Nephron (organoid): ENCODE results near the gene SCGN.
A peak's percentile ranks its signal among the peaks of the same experiment; 100 is the strongest.

Experiments used
- H3K27ac Mint-ChIP-seq, 3 experiments: 2 replicates each; pipeline ENCODE4 v1.8.0; 2020; ENCODE audit warnings: mixed read lengths in 3 of 3, mild to moderate bottlenecking in 2 of 3, moderate library complexity in 1 of 3
- H3K27me3 Mint-ChIP-seq: 2 replicates; pipeline ENCODE4 v1.8.0; 2021; ENCODE audit warnings: low read depth, mild to moderate bottlenecking, moderate library complexity, mixed read lengths
- H3K36me3 Mint-ChIP-seq: 2 replicates; pipeline ENCODE4 v1.8.0; 2020; ENCODE audit warnings: low read depth, mixed read lengths
- H3K4me1 Mint-ChIP-seq: 2 replicates; pipeline ENCODE4 v1.8.0; 2020; ENCODE audit warnings: mixed read lengths
- H3K4me3 Mint-ChIP-seq, 3 experiments: 2 replicates each; pipeline ENCODE4 v1.8.0; 2020; ENCODE audit warnings: mild to moderate bottlenecking in 3 of 3, mixed read lengths in 3 of 3, moderate library complexity in 2 of 3
- H3K9me3 Mint-ChIP-seq: 2 replicates; pipeline ENCODE4 v1.8.0; 2020; ENCODE audit warnings: mixed read lengths
- CTCF ChIP-seq, 3 experiments: fragments of 200-600 bp; sonication (generic); IDR thresholded peaks; one replicate each; pipeline ENCODE4 v1.5.0; 2021; ENCODE audit warnings: antibody characterized with exemption in 3 of 3; ENCODE audit not compliant: unreplicated experiment in 3 of 3

The SCGN gene

DNA sequence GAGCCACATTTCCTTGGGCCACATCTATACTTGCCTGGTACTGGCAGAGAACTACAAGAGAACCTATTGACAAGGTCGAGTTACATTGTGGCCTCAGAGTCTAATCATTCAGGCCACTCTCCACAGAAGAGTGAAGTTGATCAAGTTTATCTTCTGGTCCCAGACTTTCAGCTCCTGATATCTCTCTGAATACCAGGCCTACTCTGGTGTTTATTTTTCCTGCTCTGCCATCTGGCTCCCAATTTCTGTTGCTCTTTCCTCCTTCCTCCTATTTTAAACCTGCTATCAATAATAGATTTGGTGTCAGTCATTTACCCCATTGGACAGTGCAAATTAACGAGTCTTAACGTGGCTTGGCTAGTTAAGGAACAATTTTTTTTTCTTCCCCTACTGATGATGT, 46.6 kb downstream of the SCGN start:
- no peaks in the 10 kb centered on the region for H3K27me3 Mint-ChIP-seq
- peaks cover 11% of the 10 kb centered on the region for H3K4me1 Mint-ChIP-seq

GRCh38 chr6:25699649-25700048, 47.6 kb downstream of the SCGN start:
- no peak for TF ChIP-seq CTCF (IDR thresholded peaks at IDR 0.05; ENCODE audit: unreplicated experiment in 3 of 3)
- Mint-ChIP-seq H3K4me1 (peaks cover 8% of the 10 kb centered on the region), H3K27ac (no peak overlapping the region), H3K27me3 (no peaks in the 10 kb centered on the region), H3K9me3 (no peaks in the 10 kb centered on the region), H3K4me3 (no peak overlapping the region), H3K36me3 (no peaks in the 10 kb centered on the region)

More for the DNA sequence above, 46.6 kb downstream of the SCGN start:
- no peak for TF ChIP-seq CTCF (IDR thresholded peaks at IDR 0.05; ENCODE audit: unreplicated experiment in 3 of 3)
- H3K36me3 Mint-ChIP-seq, result no peaks in the 10 kb centered on the region
- no peaks in the 10 kb centered on the region for H3K9me3 Mint-ChIP-seq
- H3K4me3 Mint-ChIP-seq, result no peak overlapping the region
- no peak overlapping the region for H3K27ac Mint-ChIP-seq

GRCh38 chr6:25700761-25701160, 48.7 kb downstream of the SCGN start:
- H3K4me3 Mint-ChIP-seq, result no peak overlapping the region
- peak overlapping the region in 1 of 3 experiments; percentile 4 for H3K27ac Mint-ChIP-seq
- H3K4me1 Mint-ChIP-seq, result peaks cover 5% of the 10 kb centered on the region
- no peak for TF ChIP-seq CTCF (IDR thresholded peaks at IDR 0.05; ENCODE audit: unreplicated experiment in 3 of 3)
- no peaks in the 10 kb centered on the region for H3K36me3 Mint-ChIP-seq
- peaks cover 3% of the 10 kb centered on the region for H3K27me3 Mint-ChIP-seq
- H3K9me3 Mint-ChIP-seq, result no peaks in the 10 kb centered on the region

DNA sequence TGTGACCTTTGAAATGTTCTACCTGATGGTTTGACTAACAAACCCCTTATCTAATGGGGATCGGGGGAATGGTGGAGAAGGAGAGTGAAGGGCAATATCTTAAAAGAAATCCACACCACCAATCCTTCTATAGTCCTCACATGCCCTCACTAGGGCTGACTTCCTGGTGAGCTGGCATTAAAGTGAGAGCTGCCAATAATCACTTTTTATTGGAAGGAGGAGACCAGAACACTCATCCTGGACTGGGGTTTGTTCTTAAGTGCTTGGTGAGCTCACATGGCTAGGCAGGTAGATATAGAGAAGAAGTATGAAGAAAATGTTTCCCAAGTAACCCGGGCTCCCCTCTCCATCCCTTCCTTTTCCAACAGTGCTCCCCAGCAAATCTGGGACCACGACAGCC, 49.8 kb downstream of the SCGN start:
- Mint-ChIP-seq H3K4me1 (peaks cover 5% of the 10 kb centered on the region), H3K27me3 (peaks cover 8% of the 10 kb centered on the region), H3K36me3 (no peaks in the 10 kb centered on the region), H3K9me3 (no peaks in the 10 kb centered on the region), H3K27ac (no peak overlapping the region), H3K4me3 (no peak overlapping the region)
- no peak for TF ChIP-seq CTCF (IDR thresholded peaks at IDR 0.05; ENCODE audit: unreplicated experiment in 3 of 3)

- Mint-ChIP-seq H3K4me3 (no peak overlapping the region), H3K36me3 (no peaks in the 10 kb centered on the region), H3K4me1 (peaks cover 5% of the 10 kb centered on the region), H3K27me3 (peaks cover 13% of the 10 kb centered on the region), H3K27ac (no peak overlapping the region), H3K9me3 (no peaks in the 10 kb centered on the region)
- TF ChIP-seq CTCF (IDR thresholded peaks at IDR 0.05; ENCODE audit: unreplicated experiment in 3 of 3), result no peak
These were observed 51.0 kb downstream of the SCGN start for GRCh38 chr6:25703005-25703404.

- H3K27me3 Mint-ChIP-seq, result peaks cover 13% of the 10 kb centered on the region
- H3K4me1 Mint-ChIP-seq, result peaks cover 5% of the 10 kb centered on the region
- no peaks in the 10 kb centered on the region for H3K36me3 Mint-ChIP-seq
- no peak overlapping the region for H3K27ac Mint-ChIP-seq
- TF ChIP-seq CTCF (IDR thresholded peaks at IDR 0.05; ENCODE audit: unreplicated experiment in 3 of 3), result no peak
- H3K4me3 Mint-ChIP-seq, result no peak overlapping the region
- H3K9me3 Mint-ChIP-seq, result no peaks in the 10 kb centered on the region
These were observed 52.0 kb downstream of the SCGN start for GRCh38 chr6:25704001-25704400.
